ENCODE measurements around the gene PLA2G4F.

DNA sequence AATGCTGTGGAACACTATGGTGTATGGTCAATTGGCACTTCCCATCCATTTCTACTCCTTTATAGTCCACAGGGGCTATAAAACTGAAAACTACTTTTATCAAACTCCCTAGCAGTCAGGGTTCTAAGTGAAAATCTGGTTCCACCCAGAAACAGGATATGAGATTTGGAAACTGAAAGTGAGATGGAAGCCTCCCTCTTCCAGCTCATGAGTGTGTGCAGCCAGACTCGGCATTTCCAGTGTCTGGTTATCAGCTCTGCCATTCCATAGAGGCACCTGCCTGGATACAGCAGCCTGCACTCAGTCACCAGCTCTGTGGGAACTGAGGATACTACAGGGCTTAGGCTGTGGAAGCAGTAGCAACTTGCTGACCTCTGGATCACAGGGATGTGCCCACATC, 14.7 kb upstream of the PLA2G4F start:
- TF ChIP-seq, protein P1, sequence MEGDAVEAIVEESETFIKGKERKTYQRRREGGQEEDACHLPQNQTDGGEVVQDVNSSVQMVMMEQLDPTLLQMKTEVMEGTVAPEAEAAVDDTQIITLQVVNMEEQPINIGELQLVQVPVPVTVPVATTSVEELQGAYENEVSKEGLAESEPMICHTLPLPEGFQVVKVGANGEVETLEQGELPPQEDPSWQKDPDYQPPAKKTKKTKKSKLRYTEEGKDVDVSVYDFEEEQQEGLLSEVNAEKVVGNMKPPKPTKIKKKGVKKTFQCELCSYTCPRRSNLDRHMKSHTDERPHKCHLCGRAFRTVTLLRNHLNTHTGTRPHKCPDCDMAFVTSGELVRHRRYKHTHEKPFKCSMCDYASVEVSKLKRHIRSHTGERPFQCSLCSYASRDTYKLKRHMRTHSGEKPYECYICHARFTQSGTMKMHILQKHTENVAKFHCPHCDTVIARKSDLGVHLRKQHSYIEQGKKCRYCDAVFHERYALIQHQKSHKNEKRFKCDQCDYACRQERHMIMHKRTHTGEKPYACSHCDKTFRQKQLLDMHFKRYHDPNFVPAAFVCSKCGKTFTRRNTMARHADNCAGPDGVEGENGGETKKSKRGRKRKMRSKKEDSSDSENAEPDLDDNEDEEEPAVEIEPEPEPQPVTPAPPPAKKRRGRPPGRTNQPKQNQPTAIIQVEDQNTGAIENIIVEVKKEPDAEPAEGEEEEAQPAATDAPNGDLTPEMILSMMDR (IDR thresholded peaks at IDR 0.05 in 2 of 3, conservative IDR thresholded peaks at IDR 0.05 in 1 of 3; ENCODE audit: control insufficient read depth in 2 of 3, extremely low read depth in 1 of 3, insufficient read depth in 1 of 3, low read depth in 3 of 3, low read length in 3 of 3) = no peak
- TF ChIP-seq EZH2 (IDR thresholded peaks at IDR 0.05; ENCODE audit: borderline replicate concordance, control insufficient read depth, low read depth, low read length) = no peak

Measured in GM12878 (cell line).